Measurements from ENCODE around the gene COL4A5.
"Not testable (repeated sequence)": the region's sequence is repeated elsewhere in the genome, so short reads cannot be mapped to it uniquely, and the experiment has no call there.

COL4A5 gene

DNA sequence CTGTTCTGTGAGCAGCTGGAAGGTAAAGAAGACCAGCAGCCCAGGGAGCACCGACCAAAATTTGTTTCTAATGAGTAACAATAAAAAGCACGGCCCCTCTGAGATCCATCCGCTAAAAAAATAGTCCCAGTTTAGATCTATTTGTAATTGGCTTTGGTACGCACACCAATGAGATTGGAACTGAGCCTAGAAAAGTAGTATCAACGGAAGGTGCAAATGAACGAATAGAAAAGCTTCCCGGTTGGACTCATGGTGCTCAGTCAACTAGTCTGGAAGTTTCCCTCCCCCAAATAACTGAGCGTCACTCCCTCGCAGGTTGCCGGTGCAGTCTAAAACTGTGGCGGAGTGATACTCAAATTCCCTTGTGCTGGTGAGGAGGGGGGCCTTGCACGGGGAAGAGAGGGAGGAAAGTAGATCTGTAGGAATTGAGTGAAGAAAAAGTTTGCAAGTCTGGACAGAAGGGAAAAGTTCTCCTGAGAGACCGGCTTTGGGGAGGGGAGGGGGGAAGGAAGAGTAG lies at the start of gene COL4A5:
Gene COL4A5 (plus strand): TSS at position 413 of the 517 bp plus-strand sequence. CDS start 288 bp downstream, outside the sequence.
- peak; percentile 61 for DNase-seq (ENCODE audit: low read depth)
- peak within 1 kb of the TSS; percentile 54 for H3K4me3 ChIP-seq (ENCODE audit: low read length)
- no peak for TF ChIP-seq CTCF (conservative IDR thresholded peaks at IDR 0.05; ENCODE audit: low read length)

DNA sequence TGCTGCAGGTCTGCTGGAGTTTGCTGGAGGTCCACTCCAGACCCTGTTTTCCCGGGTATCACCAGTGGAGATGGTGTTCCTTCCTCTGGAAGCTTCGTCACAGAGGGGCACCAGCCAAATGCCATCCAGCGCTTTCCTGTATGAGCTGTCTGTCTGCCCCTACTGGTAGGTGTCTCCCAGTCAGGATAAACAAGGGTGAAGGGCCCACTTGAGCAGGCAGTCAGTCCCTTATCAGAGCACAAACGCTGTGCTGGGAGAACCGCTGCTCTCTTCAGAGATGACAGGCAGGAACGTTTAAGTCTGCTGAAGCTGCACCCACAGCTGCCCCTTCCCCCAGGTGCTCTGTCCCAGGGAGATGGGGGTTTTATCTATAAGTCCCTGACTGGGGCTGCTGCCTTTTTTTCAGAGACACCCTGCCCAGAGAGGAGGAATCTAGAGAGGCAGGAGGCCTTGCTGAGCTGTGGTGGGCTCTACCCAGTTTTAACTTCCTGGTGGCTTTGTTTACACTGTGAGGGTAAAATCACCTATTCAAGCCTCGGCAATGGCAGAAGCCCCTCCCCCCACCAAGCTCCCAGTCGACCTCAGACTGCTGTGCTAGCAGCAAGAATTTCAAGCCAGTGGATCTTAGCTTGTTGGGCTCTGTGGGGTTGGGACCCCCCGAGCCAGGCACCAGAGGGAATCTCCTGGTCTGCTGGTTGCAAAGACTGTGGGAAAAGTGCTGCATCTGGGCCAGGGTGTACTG lies 48.5 kb upstream of the COL4A5 start:
- not testable (repeated sequence) for H3K4me3 ChIP-seq (ENCODE audit: low read length); DNase-seq (ENCODE audit: low read depth)

GRCh38 chrX:108396188-108396891 lies 43.3 kb upstream of the COL4A5 start:
- no peak overlapping the region for H3K4me3 ChIP-seq (ENCODE audit: low read length)
- TF ChIP-seq CTCF (conservative IDR thresholded peaks at IDR 0.05; ENCODE audit: low read length) = no peak
- no peak for DNase-seq (ENCODE audit: low read depth)

- no peak for TF ChIP-seq CTCF (conservative IDR thresholded peaks at IDR 0.05; ENCODE audit: low read length)
- H3K4me3 ChIP-seq (ENCODE audit: low read length) = no peak overlapping the region
- DNase-seq (ENCODE audit: low read depth) = no peak
Observed at GRCh38 chrX:108396986-108397385, 42.7 kb upstream of the COL4A5 start.

- H3K4me3 ChIP-seq (ENCODE audit: low read length) = no peak overlapping the region
- DNase-seq (ENCODE audit: low read depth) = no peak
Observed at GRCh38 chrX:108397627-108398391, 41.8 kb upstream of the COL4A5 start.

GRCh38 chrX:108399418-108400165 lies 40.0 kb upstream of the COL4A5 start:
- DNase-seq (ENCODE audit: low read depth) = peak; percentile 4
- no peak overlapping the region for H3K4me3 ChIP-seq (ENCODE audit: low read length)
- no peak for TF ChIP-seq CTCF (conservative IDR thresholded peaks at IDR 0.05; ENCODE audit: low read length)

More at GRCh38 chrX:108397627-108398391, 41.8 kb upstream of the COL4A5 start:
- no peak for TF ChIP-seq CTCF (conservative IDR thresholded peaks at IDR 0.05; ENCODE audit: low read length)

DNA sequence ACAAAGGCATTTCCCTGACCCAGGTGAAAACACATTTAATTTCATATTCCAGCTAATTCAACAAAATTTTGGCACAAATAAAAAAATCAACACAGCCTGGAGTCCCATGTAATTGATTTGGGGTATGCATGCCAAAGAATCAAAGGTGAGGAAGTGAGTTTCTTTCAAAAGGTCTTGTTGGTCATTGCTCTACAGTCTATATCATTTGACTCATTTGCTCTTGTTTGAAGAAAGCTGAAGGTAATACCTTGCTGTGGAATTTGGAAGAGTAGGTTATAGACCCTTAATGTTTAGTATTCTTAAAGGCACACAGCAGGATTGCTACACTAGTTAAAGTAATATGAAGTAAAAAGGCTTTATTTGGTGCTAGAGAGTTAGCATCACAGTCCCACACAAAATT lies 26.9 kb upstream of the COL4A5 start:
- TF ChIP-seq CTCF (conservative IDR thresholded peaks at IDR 0.05; ENCODE audit: low read length) = no peak
- DNase-seq (ENCODE audit: low read depth) = no peak
- H3K4me3 ChIP-seq (ENCODE audit: low read length) = no peak overlapping the region
